Activated CD4-positive, alpha-beta T cell treated with anti-CD3 and anti-CD28 coated beads for 48 hours (primary cell): ENCODE measurements around the gene ERC2.
A peak's percentile ranks its signal among the peaks of the same experiment; 100 is the strongest.

Source experiments
- DNase-seq: peaks from one replicate; pipeline ENCODE4 v3.0.0-alpha.2; 2020

Gene ERC2

GRCh38 chr3:55500555-55501330 lies 967.5 kb downstream of the ERC2 start:
- DNase-seq, result no peak

DNA sequence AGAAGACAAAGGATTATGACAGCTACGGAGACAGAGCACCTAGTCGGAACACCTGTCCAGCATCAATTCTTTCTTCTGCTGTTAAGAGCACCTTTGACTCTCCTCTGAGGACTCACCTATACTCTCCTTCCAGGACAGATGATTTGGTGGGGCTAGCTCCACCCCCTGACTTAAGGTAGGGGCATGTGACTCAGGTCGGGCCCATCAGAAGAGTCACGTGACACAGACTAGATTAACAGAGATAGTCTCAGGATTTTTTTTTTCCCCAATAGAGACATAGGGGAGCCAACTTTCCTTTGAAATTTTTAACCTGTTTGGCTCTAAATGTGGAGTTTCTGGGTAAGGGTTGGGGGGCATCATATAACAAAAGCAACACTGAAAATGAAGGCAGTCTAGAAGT lies 969.7 kb downstream of the ERC2 start:
- DNase-seq, result no peak

- DNase-seq, result no peak
Observed at GRCh38 chr3:55497250-55497649, 971.0 kb downstream of the ERC2 start.

GRCh38 chr3:55494976-55495375 lies 973.3 kb downstream of the ERC2 start:
- DNase-seq, result no peak

DNA sequence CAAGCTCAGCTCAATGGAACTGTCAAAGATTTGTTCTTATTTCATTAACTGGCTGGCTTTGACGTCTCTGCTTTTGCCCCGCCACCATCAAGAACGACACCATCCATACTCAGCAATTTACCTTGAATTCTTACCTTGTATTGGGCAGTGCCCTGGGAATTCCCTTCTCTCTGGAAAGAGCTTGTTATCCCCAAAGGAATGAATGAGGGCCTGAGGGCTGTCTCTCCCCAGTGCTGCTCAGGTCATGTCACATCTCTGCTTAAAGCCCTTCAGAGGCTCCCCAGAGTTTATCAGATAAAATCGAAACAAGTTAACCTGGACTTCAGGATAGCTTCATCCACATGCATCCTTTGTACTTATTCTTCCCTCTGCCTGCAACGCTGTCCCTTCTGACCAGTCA lies 975.3 kb downstream of the ERC2 start:
- DNase-seq, result no peak

DNA sequence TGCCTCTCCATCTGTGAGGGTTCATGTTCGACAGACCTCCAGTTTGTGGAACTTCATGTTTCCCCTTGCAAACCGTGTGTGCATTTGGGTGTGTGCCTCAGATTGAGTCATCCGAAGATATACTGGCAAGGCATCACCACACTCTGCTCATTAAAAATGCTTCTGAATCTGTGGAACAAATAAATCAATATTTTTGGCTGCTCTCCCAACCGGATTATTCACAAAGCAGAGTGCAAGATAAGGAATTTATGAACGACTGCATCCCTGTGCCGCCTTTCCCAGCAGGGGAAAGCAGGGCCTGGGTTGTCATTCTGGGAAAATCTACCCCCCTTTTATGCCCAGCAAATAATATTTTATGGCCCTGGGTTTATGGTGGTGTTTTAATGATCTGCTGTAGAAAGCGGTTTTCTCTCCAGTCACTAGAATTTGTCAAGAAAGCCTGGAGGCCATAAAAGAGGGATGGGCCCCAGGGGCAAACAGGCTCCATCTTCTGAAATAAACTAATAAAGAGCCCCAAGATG lies 976.9 kb downstream of the ERC2 start:
- no peak for DNase-seq

DNA sequence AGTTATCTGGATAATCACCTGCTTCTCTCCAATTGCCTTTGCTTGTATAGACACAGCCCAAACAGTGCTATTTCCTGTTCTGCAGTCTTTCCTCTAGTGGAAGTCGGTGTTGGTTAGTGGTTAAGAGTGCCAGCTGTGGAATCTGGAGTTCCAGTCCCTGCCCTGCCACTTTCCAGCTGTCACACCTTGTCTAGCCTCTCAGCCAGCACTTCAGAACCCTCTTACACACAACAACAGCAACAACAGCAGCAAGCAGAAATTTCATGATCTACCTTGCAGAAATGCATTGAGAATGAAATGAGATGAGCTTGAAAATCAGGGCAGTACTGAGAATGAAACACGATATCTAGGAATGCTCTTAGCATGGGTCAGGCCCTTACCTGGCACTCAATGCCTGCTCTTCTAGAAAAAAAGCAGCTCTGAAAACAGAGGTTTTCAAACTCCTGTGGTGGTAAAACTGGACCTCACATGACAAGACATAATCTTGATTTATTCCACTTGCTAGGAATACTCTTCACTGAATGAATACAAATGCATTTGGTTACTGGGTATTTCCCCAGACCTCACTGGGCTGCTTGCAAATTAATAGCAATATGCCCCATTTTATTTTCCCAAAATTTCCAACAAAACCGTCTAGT lies 977.9 kb downstream of the ERC2 start:
- no peak for DNase-seq

DNA sequence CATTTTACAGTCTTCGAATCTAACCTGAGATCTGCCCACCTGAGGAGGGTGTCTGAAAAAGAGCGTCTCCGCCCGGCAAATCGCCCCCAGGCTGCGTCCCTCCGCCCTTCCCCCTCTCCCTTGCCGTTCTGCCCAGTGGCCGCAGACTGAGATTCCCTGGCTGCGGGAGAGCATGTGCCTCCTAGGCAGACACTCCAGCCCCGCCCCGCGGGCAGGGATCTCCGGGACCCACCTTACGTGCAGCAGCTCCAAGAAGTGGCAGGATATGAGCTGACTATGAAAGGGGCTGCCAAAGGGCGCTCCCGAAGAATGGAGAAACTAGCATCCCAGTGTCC lies 978.5 kb downstream of the ERC2 start:
- no peak for DNase-seq

GRCh38 chr3:55488398-55489055 lies 979.7 kb downstream of the ERC2 start:
- peak; percentile 40 for DNase-seq

- peak; percentile 14 for DNase-seq
Observed at GRCh38 chr3:55487381-55488241, 980.7 kb downstream of the ERC2 start.

GRCh38 chr3:55486857-55487380 lies 981.3 kb downstream of the ERC2 start, which contains the start of gene WNT5A:
TSS of gene WNT5A (minus strand) at chr3:55487306. CDS start at chr3:55486985, 321 bp downstream.
- no peak for DNase-seq

DNA sequence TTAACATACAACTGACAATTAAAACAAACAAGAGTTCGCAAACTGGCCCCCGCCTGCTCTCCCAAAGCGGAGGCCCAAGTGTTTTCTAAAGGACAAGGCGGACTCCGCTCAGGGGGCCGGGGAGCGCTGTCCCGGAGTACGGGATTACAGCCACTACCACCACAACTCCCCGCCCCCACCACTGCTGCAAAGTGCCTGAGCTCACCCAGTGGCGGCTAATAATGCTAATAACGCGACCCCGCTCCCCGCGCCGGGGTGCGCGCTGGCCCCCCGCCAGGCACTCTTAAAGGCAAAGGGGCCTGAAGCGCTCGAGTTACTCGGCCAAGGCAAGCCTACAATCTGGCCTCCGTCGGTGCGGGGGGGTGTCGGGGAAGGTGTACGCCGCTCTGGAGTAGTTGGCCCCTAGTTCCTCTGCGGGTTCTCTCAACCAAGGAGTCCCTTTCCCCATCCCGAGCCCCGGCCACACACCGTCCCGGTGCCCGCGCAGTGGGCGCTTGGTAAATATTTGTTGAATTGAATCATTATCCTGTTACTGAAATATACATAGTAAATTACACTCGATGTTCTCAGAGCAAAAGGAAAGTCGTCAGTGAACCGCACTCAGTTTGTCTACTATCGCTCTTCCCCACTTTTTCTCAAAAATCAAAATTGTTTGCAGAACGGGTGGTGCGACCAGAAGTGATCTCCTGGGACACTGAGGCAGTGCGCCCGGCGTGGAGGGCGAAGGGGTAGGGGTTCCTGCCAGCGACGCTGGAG lies 982.0 kb downstream of the ERC2 start:
- DNase-seq, result no peak

DNA sequence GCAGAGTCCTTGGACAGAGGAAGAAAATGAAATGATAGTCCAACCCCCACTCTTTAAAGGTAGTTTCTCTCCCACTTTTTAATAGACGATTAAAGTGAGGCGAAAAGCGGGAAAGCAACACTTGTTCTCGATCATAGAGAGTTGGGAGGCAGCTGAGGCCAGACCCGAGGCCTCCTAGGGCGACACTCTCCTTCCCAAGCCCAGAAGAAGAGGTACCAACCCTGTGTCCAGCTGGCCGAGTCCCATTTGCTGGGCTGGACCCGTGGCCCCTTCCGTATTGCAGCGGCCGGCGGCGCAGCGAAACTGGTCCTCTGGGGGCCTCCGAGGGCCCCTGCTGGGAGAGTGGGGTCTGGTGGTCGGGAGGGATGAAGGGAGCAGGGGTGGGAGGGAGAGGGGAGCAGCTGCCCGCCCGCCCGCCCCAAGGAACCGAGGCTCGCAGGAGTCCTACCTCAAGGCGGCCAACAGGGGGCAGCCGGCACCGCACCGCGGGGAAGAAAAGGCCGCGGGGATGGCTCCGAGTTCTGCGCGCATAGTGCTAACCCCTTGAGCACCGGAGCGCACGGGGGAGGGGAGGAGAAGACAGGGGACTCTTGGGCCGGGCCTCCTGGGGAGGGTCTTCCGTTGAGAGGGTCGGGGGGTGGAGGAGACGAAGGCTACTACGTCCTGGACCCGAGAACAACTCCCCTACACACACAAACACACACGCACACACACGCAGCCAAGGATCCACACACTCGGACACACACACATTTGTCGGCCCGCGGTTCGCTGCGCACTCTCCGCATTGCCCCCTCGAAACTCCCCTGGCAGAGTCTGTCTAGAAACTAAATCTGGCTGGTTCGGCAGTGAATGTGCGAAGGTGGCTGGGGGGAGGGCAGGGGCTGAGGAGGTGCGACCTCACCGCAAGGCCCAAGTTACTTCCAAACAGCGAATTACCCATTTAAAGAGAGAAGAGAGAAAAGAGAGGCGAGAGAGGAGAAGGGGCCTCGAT lies 983.2 kb downstream of the ERC2 start:
- peak; percentile 72 for DNase-seq

DNA sequence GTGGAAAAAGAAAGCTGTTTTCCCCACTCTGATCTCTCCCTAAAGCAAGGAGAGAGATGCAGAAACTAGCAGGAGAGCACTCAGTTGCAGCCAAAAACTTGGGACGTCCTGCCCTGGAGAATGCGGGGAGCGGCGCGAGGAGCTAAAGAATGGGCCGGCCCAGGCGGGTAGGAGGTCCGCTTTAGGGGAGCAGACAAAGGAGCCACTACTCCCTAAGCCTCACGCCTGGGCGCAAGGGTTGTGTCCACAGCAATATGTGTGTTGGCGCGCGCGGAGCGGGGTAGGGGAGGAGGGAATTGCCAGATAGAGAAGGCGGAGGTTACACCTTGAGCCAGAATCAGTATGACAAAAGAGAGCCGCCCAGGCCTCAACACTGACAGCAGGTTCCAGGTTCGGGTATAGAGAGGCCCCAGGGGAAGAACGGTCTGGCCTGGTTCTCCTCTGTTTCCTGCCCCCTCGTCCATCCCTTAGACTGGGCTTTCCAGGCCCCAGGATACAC lies 984.0 kb downstream of the ERC2 start:
- no peak for DNase-seq

DNA sequence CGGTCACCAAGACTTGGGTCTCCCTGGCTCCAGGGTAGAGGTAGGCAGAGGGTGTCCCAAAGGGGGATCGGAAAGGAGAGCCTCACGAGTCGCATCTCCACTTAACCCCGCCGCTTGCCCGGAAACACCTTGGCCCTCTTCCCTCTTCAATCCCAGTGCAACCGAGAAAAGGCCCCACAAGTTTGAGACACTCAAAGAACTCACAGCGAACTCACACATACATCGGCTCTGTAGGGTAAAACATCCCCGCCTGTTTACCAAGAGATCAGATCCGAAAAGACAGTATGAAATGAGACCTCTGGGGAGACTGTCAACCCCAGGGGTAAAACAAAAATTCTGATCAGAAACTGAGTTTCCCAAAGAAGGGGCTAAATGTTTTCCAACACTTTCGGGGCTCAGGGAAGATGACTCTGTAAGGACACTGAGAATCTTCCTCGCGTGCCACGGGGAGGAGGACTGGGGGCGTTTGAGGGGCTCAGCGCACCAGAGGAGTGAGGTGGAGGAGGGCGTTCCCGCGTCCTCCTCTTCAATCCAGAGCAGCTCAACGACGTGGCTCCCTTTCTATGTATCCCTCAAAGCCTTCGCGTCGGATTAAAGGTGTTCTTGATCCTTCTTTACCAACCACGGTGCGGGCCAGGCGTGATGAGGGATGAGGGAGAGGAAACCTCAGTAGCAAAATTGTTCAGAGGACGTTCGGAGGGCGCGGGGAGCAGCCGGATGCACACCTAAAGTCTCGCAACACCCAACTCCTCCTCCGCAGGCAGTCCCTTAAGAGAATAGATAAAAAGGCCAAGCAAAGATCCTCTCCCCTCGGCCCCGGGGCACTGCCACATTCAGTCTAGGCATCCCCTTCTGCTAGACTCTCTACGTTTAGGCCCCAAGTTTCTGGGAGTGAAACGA lies 984.8 kb downstream of the ERC2 start:
- no peak for DNase-seq

GRCh38 chr3:55482496-55483195 lies 985.6 kb downstream of the ERC2 start:
- DNase-seq, result peak; percentile 13

DNA sequence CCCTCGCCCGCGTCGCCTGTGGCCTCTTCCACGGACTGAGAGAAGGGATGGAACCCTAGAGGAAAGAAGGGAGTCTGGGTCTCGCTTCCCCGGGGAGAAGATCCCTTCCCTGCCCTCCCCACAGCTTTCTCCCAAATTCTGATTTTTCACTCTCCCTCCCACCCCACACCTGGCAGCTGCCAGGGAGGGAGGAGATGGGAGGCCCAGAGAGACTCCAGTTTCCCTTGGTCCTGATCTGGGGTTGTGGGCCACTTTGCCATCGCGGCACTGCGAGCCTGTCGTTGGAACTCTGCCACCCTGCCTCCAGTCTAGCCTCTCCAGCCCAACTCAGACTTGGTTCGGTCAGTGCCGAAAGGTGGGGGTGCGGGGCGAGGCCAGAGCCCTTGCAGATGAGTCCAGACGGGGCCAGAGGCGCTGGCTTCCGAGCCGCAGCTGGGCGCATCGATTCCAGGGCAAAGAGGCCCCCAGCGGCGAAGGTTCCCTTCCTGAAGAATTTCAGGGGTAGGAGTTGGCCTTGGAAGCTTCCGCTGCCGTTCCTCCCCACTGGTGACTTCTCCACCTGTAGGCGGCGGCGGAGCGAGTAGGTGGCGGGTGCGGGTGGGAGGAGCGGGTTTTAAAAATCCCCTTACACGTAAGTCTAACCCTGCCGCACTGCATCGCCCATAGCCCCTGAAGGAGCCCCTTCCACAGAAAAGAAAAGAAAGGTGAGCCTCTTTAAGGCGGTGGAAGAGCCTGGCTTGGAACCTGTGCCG lies 986.3 kb downstream of the ERC2 start:
- DNase-seq, result no peak
